Astrocyte (in vitro differentiated cells and primary cell): ENCODE measurements around the gene VCPKMT.

Experiments used
- EZH2 ChIP-seq: IDR thresholded peaks from 2 replicates; pipeline ENCODE4 v1.6.1; 2012; ENCODE audit warnings: mild to moderate bottlenecking, low read length, inconsistent platforms; ENCODE audit not compliant: insufficient read depth
- TF ChIP-seq, protein P1 (sequence below): IDR thresholded peaks from 2 replicates; pipeline ENCODE4 v1.5.1; 2011; ENCODE audit warnings: low read depth, mild to moderate bottlenecking, inconsistent platforms, low read length, moderate library complexity; ENCODE audit not compliant: insufficient read depth

GRCh38 chr14:50101417-50101816 lies 15.0 kb downstream of the VCPKMT start:
- TF ChIP-seq, protein P1, sequence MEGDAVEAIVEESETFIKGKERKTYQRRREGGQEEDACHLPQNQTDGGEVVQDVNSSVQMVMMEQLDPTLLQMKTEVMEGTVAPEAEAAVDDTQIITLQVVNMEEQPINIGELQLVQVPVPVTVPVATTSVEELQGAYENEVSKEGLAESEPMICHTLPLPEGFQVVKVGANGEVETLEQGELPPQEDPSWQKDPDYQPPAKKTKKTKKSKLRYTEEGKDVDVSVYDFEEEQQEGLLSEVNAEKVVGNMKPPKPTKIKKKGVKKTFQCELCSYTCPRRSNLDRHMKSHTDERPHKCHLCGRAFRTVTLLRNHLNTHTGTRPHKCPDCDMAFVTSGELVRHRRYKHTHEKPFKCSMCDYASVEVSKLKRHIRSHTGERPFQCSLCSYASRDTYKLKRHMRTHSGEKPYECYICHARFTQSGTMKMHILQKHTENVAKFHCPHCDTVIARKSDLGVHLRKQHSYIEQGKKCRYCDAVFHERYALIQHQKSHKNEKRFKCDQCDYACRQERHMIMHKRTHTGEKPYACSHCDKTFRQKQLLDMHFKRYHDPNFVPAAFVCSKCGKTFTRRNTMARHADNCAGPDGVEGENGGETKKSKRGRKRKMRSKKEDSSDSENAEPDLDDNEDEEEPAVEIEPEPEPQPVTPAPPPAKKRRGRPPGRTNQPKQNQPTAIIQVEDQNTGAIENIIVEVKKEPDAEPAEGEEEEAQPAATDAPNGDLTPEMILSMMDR, result no peak
- no peak for TF ChIP-seq EZH2
